HG03378 (cell line): Measurements from ENCODE around the gene SACM1L.
"Not testable (repeated sequence)": the region's sequence is repeated elsewhere in the genome, so short reads cannot be mapped to it uniquely, and the experiment has no call there.

Source experiments
- ATAC-seq: cut with Tn5 transposase; IDR thresholded peaks from one replicate; pipeline ENCODE4 v1.9.1; 2021; ENCODE audit warnings: mild to moderate bottlenecking, moderate library complexity; ENCODE audit not compliant: unreplicated experiment

Gene SACM1L

GRCh38 chr3:45737234-45737633, 48.0 kb downstream of the SACM1L start:
- no peak for ATAC-seq

GRCh38 chr3:45739991-45740390, 50.8 kb downstream of the SACM1L start:
- ATAC-seq = no peak

- ATAC-seq = no peak
Observed at GRCh38 chr3:45741247-45741646, 52.1 kb downstream of the SACM1L start.

- no peak for ATAC-seq
Observed at GRCh38 chr3:45741742-45742460, 52.7 kb downstream of the SACM1L start.

GRCh38 chr3:45742461-45743089, 53.4 kb downstream of the SACM1L start:
- no peak for ATAC-seq

- ATAC-seq = no peak
Observed at GRCh38 chr3:45746165-45746776, 57.1 kb downstream of the SACM1L start.

- ATAC-seq = no peak
Observed at GRCh38 chr3:45746777-45747622, 57.8 kb downstream of the SACM1L start.

GRCh38 chr3:45748068-45748467, 58.9 kb downstream of the SACM1L start:
- ATAC-seq = no peak

GRCh38 chr3:45749036-45749600, 59.9 kb downstream of the SACM1L start:
- ATAC-seq = not testable (repeated sequence)

GRCh38 chr3:45749880-45750279, 60.7 kb downstream of the SACM1L start:
- no peak for ATAC-seq

- ATAC-seq = no peak
Observed at GRCh38 chr3:45751537-45752242, 62.5 kb downstream of the SACM1L start.

GRCh38 chr3:45753095-45753494, 63.9 kb downstream of the SACM1L start:
- no peak for ATAC-seq

- ATAC-seq = no peak
Observed at GRCh38 chr3:45754461-45754860, 65.3 kb downstream of the SACM1L start.

GRCh38 chr3:45756055-45756454, 66.9 kb downstream of the SACM1L start:
- no peak for ATAC-seq

GRCh38 chr3:45757141-45757540, 67.9 kb downstream of the SACM1L start:
- ATAC-seq = not testable (repeated sequence)

GRCh38 chr3:45758871-45759270, 69.7 kb downstream of the SACM1L start:
- no peak for ATAC-seq

- no peak for ATAC-seq
Observed at GRCh38 chr3:45759851-45760250, 70.7 kb downstream of the SACM1L start.

- no peak for ATAC-seq
Observed at GRCh38 chr3:45760878-45761711, 71.9 kb downstream of the SACM1L start.

- ATAC-seq = no peak
Observed at GRCh38 chr3:45761831-45762230, 72.6 kb downstream of the SACM1L start.
